ENCODE results near the gene NXNL2. TPM values are rescaled to one million over a fixed set of nuclear protein-coding genes. Genes with fewer than 3 reads are reported as not detected.
A peak's percentile ranks its signal among the peaks of the same experiment; 100 is the strongest.

The NXNL2 gene
- polyA plus RNA-seq (2013, experiment 1 of 2; ENCODE audit: insufficient read length), result 1.1 TPM
- 1.2 TPM for polyA plus RNA-seq (2013, experiment 2 of 2; ENCODE audit: insufficient read length)

DNA sequence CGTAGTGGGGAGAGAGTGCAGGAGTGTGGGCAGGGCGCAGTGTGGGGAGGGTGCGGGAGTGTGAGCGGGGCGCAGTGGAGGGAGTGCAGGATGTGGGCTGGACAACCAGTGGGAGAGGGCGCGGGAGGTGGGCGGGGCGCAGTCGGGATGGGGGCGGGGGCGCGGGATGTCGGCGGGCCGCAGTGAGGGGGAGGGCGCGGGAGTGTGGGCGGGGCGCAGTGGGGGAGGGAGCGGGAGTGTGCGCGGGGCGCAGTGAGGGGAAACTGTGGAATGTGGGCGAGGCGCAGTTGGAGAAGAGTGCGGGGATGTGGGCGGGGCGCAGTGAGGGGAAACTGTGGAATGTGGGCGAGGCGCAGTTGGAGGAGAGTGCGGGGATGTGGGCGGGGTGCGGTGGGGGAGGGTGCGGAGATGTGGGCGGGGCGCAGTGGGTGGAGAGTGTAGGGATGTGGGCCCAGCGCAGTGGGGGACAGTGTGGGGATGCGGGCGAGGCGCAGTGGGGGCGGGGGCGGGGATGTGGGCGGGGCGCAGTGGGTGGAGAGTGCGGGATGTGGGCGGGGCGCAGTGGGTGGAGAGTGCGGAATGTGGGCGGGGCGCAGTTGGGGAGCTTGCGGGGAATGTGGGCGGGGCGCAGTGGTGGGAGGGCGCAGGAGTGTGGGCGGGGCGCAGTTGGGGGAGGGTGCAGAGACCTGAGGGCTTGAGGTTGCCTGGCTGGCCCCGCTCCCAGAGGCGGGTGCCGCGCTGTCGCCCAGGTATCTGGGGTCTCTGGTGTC lies at the start of gene NXNL2:
Gene NXNL2 (plus strand): TSS at position 723 of the 770 bp plus-strand sequence. CDS start 257 bp downstream, outside the sequence.
- peak; percentile 90 for DNase-seq

DNA sequence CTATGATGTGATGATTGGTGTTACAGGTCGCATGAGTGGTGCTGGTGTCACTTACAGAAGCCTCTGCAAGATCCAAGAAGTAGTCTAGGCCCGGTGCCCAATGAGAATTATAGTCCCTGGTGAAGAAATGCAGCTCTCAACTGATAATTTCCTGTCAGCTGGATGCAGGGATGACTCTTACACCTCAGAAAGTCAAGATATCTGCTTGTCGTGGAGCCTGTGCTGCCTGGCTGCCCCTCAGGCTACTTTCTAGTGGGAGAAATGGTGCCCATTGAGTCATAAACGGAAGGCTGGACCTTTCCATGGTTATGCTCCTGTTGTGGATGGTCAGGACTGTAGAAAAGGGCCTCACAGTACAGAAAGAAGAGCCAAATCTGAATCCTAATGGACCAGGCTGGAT lies 46.8 kb upstream of the NXNL2 start:
- DNase-seq, result no peak

DNA sequence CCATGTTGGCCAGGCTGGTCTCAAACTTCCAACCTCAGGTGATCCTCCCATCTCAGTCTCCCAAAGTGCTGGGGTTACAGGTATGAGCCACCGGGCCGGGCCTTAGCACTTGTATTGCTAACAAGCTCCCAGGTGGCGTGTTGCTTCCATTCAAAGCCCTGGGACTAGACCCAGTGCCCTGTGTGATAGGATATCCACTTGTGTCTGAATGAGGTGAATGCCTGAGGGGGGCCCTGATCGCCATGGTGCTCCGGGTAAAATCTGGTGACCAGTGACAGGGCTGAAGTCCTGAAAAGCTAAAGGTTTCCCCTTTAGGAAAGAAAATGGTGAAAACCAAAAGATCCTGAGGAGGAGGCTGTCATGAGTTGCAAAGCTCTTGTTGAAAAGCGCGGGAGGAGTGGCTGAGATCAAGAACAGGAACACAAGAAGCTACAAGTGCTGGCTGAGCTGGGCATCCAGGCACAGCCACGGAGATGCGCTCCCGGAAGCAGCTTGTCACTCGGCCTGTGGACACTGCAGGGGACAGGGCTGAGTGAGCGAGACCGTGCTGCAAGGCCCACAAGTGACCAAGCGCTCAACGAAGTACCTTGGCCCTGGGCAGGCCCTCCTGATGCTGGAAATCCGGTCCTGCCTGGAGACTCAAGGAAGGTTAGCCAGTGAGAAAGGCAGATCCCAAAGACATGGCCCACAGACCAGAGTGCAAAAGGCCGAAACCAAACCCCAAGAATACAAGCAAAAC lies 39.8 kb upstream of the NXNL2 start:
- DNase-seq, result no peak

DNA sequence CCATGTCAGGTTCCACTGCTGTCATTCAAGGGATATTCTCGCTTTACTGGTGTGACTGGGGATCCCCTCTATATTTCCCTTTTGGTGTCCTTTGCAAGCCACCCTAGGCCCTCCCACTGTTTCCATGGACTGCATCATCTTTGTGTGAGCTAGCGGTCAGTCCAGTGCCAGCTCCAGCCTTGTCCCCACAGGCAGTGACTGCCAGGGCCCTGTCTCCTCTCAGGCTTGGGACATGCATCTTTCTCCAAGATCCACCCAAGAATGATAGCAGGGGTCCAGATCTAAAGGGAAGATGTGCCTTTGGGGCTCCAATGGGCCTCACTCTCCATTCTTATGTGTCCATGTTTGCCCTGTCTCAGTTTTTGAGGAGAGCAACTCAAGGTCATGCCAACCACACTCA lies 37.8 kb upstream of the NXNL2 start:
- DNase-seq, result no peak

DNA sequence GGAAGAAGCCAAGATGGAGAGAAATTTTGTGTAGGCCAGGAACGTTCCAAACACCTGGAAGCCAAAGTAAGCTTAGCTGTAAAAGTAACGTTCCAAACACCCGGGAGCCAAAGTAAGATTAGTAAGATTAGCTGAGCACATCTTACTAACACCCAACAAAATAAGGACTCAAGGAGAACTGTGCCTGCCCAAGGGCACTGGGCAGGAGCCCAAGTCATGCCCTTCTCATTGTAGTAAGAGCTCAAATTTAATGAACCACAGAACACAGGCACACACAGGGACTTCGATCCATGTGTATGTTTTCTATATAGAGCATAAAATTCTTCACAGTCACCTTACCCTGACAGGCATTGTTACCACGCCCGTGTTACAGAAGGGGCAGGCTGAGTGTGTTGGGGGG lies 36.1 kb upstream of the NXNL2 start:
- DNase-seq, result no peak

DNA sequence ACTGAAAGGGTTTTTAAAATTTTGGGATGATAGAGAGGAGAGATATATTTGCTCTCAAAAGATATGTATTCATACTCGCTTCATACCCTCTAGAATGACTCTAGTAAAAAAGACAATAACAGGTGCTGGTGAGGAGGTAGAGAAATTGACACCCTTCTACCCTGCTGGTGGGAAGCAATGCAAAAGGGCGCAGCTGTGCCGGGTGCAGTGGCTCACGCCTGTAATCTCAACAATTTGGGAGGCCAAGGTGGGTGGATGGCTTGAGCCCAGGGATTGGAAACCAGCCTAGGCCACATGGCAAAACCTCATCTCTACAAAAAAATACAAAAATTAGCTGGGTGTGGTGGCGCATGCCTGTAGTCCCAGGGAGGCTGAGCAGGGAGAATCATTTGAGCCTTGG lies 33.9 kb upstream of the NXNL2 start:
- DNase-seq, result no peak

DNA sequence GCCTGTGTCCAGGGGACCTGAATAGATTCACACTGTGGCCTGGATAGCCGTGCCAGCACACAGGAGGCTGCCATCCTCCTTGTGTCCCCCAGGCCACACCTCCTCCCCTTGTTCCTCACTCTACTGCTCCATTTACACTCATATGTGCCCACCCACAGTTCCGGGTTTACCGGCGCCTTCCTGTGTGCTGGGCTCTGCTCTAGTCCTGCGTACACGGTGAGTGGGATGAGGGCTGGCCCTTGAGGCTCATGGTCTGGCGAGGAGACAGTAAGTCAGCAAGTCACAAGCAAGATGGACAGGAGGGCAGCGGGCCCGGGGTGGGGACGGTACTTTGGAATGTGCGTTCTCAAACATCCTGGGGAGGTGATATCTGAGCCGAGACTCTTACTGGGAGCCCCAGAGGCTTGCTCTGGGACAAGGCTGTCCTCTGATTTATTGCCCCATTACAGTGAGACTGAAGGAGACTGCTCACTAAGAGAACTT lies 32.4 kb upstream of the NXNL2 start:
- DNase-seq, result no peak

DNA sequence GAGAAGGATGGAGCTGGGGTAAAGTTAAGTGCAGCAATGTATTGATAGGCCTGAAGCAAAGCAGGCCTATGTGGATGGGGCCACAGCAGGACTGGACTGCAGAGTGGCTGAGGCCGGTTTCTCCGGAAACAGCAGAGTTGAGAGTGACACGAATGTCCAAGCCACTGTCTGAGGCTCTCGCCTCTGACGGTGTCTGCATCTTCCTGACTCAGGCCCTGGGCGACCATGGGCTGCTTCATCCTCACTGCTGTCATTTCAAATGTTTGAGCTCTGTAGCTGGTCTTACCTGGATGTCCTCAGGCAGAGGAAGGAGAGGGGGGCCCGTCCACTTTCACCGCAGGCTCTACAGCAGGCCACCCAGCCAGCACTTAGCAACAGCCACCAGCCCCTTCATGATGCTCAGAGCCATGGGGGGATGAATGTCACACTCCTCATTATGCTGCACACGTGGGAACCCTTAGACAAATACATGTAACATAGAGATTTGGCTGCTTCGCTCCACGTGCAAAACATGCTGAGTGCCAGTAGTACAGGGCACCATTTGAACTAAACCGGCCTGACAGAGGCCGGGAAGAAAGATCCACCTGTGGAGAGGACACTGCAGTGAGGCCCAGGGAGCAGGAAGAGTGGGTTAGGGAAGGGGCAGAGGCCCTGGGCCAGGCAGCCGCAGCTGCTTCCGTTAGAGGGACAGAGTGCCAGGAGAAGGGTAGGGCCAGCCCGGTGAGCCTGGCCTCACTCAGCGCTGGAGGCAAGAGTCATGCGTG lies 31.7 kb upstream of the NXNL2 start:
- DNase-seq, result no peak

DNA sequence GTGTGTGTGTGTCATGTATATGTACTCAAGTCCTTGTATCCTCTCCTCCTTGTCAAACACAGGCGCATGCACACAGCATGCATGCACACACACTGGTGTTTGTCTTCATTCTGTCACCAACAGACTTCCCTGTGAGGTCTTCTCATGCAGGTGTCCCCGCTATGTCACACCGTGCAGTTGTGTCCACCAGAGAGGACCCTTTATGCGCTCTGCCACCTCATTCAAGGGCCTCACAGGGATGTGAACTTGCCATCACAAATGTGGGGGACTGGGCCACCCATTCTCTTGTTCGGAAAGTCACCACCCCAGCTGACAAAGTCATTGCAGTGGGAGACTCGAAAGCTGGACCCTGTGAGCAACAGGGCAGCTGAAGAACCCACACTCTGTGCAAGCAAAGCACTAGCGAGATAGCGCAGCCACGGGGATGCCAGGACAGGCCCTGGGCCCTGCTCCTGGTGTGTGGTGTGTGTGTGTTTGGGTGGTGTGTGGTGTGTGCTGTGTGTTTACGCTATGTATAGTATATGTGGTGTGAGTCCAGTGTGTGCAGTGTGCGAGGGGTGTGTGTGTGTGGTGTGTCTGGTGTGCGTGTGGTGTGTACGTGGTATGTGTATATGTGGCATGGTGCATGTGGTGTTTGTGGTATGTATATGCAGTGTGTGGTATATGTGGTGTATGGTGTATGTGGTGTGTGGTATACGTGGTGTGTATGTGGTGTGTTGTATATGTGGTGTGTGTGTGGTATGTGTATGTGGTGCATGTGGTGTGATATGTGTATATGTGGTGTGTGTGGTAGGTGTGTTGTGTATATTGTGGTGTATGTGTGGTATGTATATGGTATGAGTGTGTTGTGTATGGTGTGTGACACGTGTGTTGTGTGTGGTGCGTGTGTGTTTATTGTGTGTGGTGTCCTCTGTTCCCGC lies 30.9 kb upstream of the NXNL2 start:
- DNase-seq, result no peak

DNA sequence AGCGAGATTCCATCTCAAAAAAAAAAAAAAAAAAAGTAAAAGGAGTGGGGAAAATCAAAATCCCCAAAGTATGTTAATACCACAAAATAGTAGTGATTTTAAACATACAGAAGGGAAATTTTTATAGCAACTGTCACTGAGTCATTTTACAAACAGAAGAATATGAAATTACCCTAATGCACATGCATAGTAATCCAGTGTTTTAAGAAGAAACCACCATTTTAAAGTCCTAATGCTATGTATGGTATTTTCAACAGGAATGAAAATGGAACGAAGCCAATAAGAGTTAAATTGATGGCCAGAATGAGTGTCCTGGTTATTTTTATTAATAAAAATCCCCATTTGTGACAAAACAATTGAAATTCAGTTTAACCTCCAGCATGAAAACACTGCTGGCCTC lies 26.7 kb upstream of the NXNL2 start:
- peak; percentile 17 for DNase-seq

DNA sequence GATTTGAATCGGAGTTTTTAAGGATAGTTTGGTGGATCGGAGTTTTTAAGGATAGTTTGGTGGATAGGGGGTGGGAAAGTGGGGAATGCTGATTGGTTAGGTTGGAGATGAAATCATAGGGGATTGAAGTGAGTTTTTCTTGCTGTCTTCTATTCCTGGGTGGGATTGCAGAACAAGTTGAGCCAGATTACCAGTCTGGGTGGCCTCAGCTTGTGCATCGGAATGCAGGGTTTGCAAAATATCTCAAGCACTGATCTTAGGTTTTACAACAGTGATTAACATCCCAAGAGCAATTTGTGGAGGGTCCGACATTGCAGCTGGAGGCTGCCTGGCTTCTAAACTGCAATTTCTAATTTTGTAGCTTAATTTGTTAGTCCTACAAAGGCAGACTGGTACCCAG lies 23.1 kb upstream of the NXNL2 start:
- no peak for DNase-seq

DNA sequence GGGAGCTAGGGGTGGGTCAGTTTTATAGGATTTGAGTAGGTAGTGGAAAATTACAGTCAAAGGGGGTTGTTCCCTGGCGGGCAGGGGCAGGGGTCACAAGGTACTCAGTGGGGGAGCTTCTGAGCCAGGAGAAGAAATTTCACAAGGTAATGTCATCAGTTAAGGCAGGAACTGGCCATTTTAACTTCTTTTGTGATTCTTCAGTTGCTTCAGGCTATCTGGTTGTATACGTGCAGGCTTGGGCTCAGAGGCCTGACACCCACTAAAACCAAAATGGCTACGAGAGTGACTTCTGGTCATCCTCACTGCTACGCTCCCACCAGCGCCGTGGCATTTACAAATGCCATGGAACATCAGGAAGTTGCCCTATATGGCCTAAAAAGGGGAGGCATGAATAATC lies 20.7 kb upstream of the NXNL2 start:
- no peak for DNase-seq

DNA sequence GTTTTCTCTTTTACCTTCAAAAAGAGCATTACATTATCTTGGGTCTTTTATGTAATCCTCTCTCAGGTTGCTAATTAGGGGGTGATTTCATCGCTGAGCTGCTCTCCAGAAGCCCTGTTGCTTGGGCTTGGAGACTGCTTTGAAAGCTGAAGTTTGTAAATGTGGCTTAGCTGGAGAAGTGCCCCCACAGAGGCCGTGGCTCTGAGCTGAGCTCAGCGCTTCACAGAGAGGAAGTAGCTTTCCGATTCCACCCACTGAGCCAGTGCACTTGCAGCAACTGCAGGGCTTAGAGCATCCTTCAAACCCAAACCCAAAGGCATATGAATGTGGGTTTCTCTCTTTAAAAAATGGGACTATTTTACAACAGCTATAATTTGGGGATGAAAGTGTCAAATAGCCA lies 13.7 kb upstream of the NXNL2 start:
- no peak for DNase-seq

DNA sequence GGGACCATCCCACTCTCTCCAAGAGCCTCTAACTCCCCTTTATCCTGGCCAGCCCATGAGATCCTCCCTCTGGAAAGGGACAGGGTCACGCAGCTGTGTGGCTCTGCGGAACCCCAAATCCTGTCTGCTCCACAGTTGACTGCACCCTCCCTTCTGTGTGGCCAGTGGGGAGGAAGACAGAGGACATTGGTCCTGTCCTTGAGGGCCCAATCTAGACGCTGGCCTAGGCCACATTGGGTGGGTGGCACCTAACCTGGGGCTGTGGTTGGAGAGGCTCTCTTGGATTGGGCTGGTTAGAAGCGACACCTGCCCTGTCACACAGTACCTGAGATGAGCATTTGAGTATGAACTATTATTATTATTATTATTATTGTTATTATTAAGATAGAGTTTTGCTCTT lies 12.6 kb upstream of the NXNL2 start:
- no peak for DNase-seq

DNA sequence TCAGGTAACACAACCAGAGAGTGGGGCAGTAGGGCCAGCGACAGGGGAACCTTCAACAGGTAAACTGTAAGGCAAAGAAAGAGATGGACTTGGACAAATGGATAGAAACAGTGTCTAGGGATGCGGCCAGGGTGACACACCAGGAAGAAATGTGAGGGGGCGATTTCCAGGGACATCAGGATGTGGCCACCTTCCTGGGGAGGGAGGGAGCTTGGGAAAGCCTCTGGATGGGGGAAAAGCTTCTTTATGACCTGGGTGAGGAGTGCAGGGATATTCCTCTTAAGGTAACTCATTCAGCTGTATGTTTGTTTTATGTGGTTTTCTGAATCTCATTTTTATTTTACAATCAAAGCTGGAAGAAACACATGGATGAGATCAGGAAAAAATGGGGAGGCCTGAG lies 11.9 kb upstream of the NXNL2 start:
- peak; percentile 60 for DNase-seq

DNA sequence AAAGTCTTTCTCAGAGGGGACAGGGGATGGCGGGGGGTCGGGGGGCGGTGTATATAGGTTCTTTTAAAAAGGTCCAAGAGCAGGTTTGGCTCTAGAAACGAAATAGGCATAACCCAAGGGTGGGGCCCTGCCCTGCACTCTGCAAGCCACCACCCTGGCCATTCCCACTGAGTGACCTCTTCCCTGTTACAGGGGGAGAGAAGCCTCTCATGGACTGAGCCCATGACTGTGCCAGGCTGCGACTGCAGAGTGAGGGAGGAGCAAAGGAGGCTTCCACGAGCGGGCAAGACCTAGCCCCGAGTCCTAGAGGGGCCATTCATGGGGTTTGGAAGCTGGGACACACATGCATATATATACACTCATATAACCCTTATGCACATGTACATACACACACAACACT lies 10.1 kb upstream of the NXNL2 start:
- no peak for DNase-seq

DNA sequence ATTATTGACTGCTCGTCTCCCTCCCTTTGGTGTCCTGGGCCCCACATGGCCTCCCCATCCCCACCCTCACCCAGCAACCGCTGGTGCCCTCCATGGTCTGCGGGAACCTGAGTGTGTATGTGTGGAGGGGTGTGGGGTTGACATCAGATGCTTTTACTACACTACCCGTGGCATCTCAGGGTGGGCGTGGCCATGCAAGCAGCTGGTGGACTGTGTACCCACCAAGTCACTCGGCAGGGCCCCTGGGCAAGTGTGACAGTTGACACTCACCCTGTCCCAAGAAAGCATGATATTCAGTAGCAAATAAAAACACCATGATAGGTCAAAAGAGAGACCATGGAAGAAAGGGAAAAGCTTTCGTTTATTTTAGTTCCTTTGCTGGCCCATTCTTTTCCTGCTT lies 7.4 kb upstream of the NXNL2 start:
- no peak for DNase-seq

DNA sequence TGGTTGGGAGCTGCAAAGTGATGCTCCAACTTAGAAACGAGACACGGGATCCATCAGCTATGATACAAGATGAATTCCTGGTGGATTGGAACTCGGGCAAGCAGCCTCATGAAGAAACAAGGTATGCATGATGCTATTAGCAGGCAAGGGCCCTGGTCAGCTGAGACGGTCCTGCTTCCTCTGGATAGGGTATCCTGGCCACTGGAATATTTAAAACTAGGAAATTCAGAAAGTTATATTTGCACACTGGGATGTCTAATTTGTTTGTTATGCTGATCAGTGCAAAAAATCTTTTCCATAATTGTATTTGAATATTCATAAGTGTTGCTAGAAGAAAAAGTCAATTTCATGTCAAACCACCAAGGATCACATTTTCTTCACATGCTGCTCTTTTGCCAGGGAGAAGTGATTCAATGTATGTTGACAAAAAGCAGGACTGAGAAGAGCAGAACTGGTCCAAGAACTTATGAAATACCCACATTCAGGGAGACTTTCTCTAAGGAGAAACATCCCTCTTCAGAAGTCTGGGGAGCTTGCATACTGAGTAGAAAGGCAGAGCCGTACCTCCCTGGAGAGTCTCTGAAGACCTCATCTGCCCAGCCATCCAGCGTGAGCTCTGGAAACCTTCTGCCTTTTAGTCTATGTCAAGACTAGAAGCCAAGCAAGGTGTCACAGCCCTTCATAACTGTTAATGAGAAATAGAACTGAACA lies 6.7 kb upstream of the NXNL2 start:
- DNase-seq, result no peak

DNA sequence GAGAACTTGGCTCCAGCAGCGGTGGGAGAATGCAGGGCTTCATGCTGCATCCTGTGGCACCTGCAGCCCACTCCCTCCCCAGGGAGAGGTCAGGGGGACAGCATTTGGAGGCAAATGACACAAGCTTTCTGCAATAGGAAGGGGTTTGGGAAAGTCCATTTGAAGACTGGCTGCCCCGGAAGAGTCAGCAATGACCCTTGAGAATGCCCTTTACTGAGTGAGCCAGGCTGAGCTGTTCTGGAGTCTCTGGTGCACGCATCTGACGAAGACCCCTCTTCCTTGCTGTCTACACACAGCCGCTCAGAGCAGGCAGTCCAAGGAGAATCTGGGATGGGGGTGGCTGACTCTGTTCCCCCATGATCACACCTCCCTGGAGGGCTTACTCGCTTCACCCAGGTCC lies 5.5 kb upstream of the NXNL2 start:
- no peak for DNase-seq

DNA sequence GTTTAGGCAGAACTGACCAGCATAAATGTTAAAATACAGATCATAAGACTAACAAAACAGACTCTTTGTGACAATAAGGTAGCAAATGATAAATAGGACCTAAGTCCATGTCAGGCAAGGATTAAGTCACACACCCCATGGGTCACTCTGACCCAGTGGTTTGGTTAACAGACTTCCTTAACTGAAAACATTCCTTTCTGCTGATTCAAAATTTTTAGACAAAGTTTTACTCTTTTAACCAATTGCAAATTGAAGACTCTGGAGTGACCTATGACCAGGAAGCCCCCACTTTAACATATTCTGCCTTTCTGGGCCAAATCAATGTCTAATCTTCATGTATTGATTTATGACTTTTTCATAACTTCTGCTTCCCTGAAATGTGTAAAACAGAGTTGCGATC lies 4.9 kb upstream of the NXNL2 start:
- peak; percentile 69 for DNase-seq

Data from fibroblast of skin of abdomen (primary cell).